GM23338 (cell line): ENCODE results near the gene ZBTB7C. TPM values are rescaled to one million over a fixed set of nuclear protein-coding genes. Genes with fewer than 3 reads are reported as not detected.

Source experiments
- ATAC-seq: fragments of 200-7000 bp; cut with Tn5 transposase; 3 replicates; pipeline ENCODE4 v1.9.1; 2020
- DNase-seq: peaks from one replicate; pipeline ENCODE4 v3.0.0-alpha.2; 2015; ENCODE audit warnings: low spot score
- H2AFZ ChIP-seq: fragments of 200-600 bp; sonication (generic); 2 replicates; pipeline ENCODE4 v1.8.0; 2016; ENCODE audit warnings: antibody characterized with exemption, mild to moderate bottlenecking, moderate library complexity
- H3F3A ChIP-seq: fragments of 200-600 bp; sonication (generic); replicated peaks from 2 replicates; pipeline ENCODE4 v1.8.0; 2017; ENCODE audit warnings: antibody characterized with exemption, mixed run types, low read depth
- H3K27ac ChIP-seq: fragments of 200-600 bp; sonication (generic); 2 replicates; pipeline ENCODE4 v1.6.1; 2016; ENCODE audit warnings: low read depth
- H3K27me3 ChIP-seq: fragments of 200-600 bp; sonication (generic); 2 replicates; pipeline ENCODE4 v1.8.0; 2016; ENCODE audit warnings: mild to moderate bottlenecking, mixed run types, moderate library complexity; ENCODE audit not compliant: insufficient read depth
- H3K36me3 ChIP-seq: fragments of 200-600 bp; sonication (generic); 2 replicates; pipeline ENCODE4 v1.8.0; 2016; ENCODE audit warnings: mild to moderate bottlenecking; ENCODE audit not compliant: insufficient read depth
- H3K4me1 ChIP-seq: fragments of 200-600 bp; sonication (generic); 2 replicates; pipeline ENCODE4 v1.8.0; 2016; ENCODE audit warnings: mild to moderate bottlenecking, moderate library complexity; ENCODE audit not compliant: insufficient read depth
- H3K4me2 ChIP-seq: fragments of 200-600 bp; sonication (generic); 2 replicates; pipeline ENCODE4 v1.7.1; 2017; ENCODE audit warnings: mixed run types
- H3K4me3 ChIP-seq: fragments of 200-600 bp; sonication (generic); 2 replicates; pipeline ENCODE4 v1.6.1; 2016; ENCODE audit warnings: mixed run types
- H3K79me2 ChIP-seq: fragments of 200-600 bp; sonication (generic); replicated peaks from 2 replicates; pipeline ENCODE4 v1.8.0; 2017; ENCODE audit warnings: mild to moderate bottlenecking; ENCODE audit not compliant: insufficient read depth
- H3K9me2 ChIP-seq: fragments of 200-600 bp; sonication (generic); 2 replicates; pipeline ENCODE4 v1.8.0; 2017; ENCODE audit not compliant: insufficient read depth
- H4K20me1 ChIP-seq: fragments of 200-600 bp; sonication (generic); replicated peaks from 2 replicates; pipeline ENCODE4 v1.8.0; 2017; ENCODE audit warnings: mild to moderate bottlenecking; ENCODE audit not compliant: insufficient read depth
- H3K27ac Mint-ChIP-seq: 2 replicates; pipeline ENCODE4 v1.8.0; 2020; ENCODE audit warnings: inconsistent platforms, mild to moderate bottlenecking, moderate library complexity, mixed read lengths
- H3K27me3 Mint-ChIP-seq: 3 replicates; pipeline ENCODE4 v1.8.0; 2022; ENCODE audit warnings: low read depth, mild to moderate bottlenecking, moderate library complexity, mixed read lengths, inconsistent platforms; ENCODE audit not compliant: insufficient read depth, poor library complexity
- H3K36me3 Mint-ChIP-seq: 3 replicates; pipeline ENCODE4 v1.8.0; 2021; ENCODE audit warnings: low read depth, mild to moderate bottlenecking, inconsistent platforms, moderate library complexity, mixed read lengths
- H3K4me1 Mint-ChIP-seq: 3 replicates; pipeline ENCODE4 v1.8.0; 2020; ENCODE audit warnings: mild to moderate bottlenecking, inconsistent platforms, mixed read lengths
- H3K4me3 Mint-ChIP-seq: 3 replicates; pipeline ENCODE4 v1.8.0; 2021; ENCODE audit warnings: moderate library complexity, mild to moderate bottlenecking, inconsistent platforms, mixed read lengths
- H3K9me3 Mint-ChIP-seq: 3 replicates; pipeline ENCODE4 v1.8.0; 2020; ENCODE audit warnings: moderate library complexity, mild to moderate bottlenecking, inconsistent platforms, mixed read lengths
- CREB1 ChIP-seq: fragments of 250-450 bp; sonication (Bioruptor Pico); IDR thresholded peaks from 2 replicates; pipeline ENCODE4 v1.5.0; 2020; ENCODE audit warnings: low read depth, mild to moderate bottlenecking, moderate library complexity
- EZH2 ChIP-seq: fragments of 200-600 bp; sonication (generic); IDR thresholded peaks from one replicate; pipeline ENCODE4 v1.8.0; 2017; ENCODE audit warnings: antibody characterized with exemption, mild to moderate bottlenecking, low read depth; ENCODE audit not compliant: unreplicated experiment
- EZH2phosphoT487 ChIP-seq: fragments of 200-600 bp; sonication (generic); IDR thresholded peaks from one replicate; pipeline ENCODE4 v1.8.1; 2018; ENCODE audit warnings: antibody characterized with exemption; ENCODE audit not compliant: unreplicated experiment
- JUNB ChIP-seq: IDR thresholded peaks from one replicate; pipeline ENCODE4 v1.6.1; 2016; ENCODE audit warnings: antibody characterized with exemption; ENCODE audit not compliant: unreplicated experiment
- NANOG ChIP-seq: IDR thresholded peaks from 2 replicates; pipeline ENCODE4 v1.6.1; 2016; ENCODE audit warnings: antibody characterized with exemption, borderline replicate concordance
- REST ChIP-seq: IDR thresholded peaks from one replicate; pipeline ENCODE4 v1.6.1; 2018; ENCODE audit warnings: antibody characterized with exemption; ENCODE audit not compliant: unreplicated experiment
- STAT1 ChIP-seq: IDR thresholded peaks from one replicate; pipeline ENCODE4 v1.6.1; 2016; ENCODE audit warnings: antibody characterized with exemption; ENCODE audit not compliant: unreplicated experiment
- ZNF114 ChIP-seq: fragments of 250-450 bp; sonication (Bioruptor Pico); IDR thresholded peaks from 2 replicates; pipeline ENCODE4 v1.5.0; 2020; ENCODE audit warnings: mild to moderate bottlenecking, moderate library complexity
- ZNF331 ChIP-seq: fragments of 250-450 bp; sonication (Bioruptor Pico); IDR thresholded peaks from 2 replicates; pipeline ENCODE4 v1.5.0; 2020; ENCODE audit warnings: low read depth, mild to moderate bottlenecking, moderate library complexity
- ZNF462 ChIP-seq: fragments of 250-450 bp; sonication (Bioruptor Pico); IDR thresholded peaks from 2 replicates; pipeline ENCODE4 v1.5.0; 2020; ENCODE audit warnings: mild to moderate bottlenecking, moderate library complexity
- polyA plus RNA-seq: library from polyadenylated mRNA; unstranded; fragments of >200 nt; fragmentation: Nextera tagmentation; extraction: Ambion mirVana; gene quantifications from 2 replicates; pipeline ENCODE4 v1.2.1, GENCODE V29; 2016
- total RNA-seq: library from RNA; depleted of rRNA; stranded (reverse); fragments of >200 nt; shearing (Covaris generic); gene quantifications from 2 replicates; pipeline ENCODE4 v1.2.3, GENCODE V29; 2014
- TF ChIP-seq, protein P1 (sequence below): IDR thresholded peaks from 2 replicates; pipeline ENCODE4 v1.6.1; 2016; ENCODE audit warnings: antibody characterized with exemption

ZBTB7C gene
- total and polyA plus RNA-seq, 2 experiments from 2014 or later = 0.03 to 0.14 TPM

GRCh38 chr18:48219810-48220499 lies 189.2 kb downstream of the ZBTB7C start:
- H3K79me2 ChIP-seq = no peaks in the 10 kb centered on the region
- no peaks in the 10 kb centered on the region for H3K36me3 Mint-ChIP-seq
- no peak for TF ChIP-seq JUNB
- no peak for TF ChIP-seq ZNF462 (CRISPR knock-in tag)
- TF ChIP-seq EZH2phosphoT487 = no peak
- TF ChIP-seq, protein P1, sequence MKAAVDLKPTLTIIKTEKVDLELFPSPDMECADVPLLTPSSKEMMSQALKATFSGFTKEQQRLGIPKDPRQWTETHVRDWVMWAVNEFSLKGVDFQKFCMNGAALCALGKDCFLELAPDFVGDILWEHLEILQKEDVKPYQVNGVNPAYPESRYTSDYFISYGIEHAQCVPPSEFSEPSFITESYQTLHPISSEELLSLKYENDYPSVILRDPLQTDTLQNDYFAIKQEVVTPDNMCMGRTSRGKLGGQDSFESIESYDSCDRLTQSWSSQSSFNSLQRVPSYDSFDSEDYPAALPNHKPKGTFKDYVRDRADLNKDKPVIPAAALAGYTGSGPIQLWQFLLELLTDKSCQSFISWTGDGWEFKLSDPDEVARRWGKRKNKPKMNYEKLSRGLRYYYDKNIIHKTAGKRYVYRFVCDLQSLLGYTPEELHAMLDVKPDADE = no peak
- no peak for TF ChIP-seq ZNF331 (CRISPR knock-in tag)
- TF ChIP-seq CREB1 = no peak
- no peak for TF ChIP-seq EZH2
- TF ChIP-seq NANOG = no peak
- no peak for TF ChIP-seq ZNF114
- no peak for TF ChIP-seq REST
- TF ChIP-seq STAT1 = no peak
- H3K4me3 Mint-ChIP-seq = no peak overlapping the region
- H3K4me2 ChIP-seq = no peak overlapping the region
- H3K27ac ChIP-seq = no peak overlapping the region
- no peak for DNase-seq
- H3K4me3 ChIP-seq = no peak overlapping the region
- H3K27me3 ChIP-seq = no peaks in the 10 kb centered on the region
- H3K4me1 ChIP-seq = no peaks in the 10 kb centered on the region
- H3K9me3 Mint-ChIP-seq = no peaks in the 10 kb centered on the region
- H3K4me1 Mint-ChIP-seq = peaks cover 11% of the 10 kb centered on the region; the same call in 2 of the 3 replicates
- H3K9me2 ChIP-seq = no peaks in the 10 kb centered on the region
- no peaks in the 10 kb centered on the region for H3F3A ChIP-seq
- H3K36me3 ChIP-seq = no peaks in the 10 kb centered on the region
- H3K27ac Mint-ChIP-seq = no peak overlapping the region
- no peak overlapping the region for H2AFZ ChIP-seq
- no peaks in the 10 kb centered on the region for H4K20me1 ChIP-seq
- peaks cover 5% of the 10 kb centered on the region for H3K27me3 Mint-ChIP-seq
- ATAC-seq = no peak
